GM19328 (cell line): ENCODE measurements around the gene NCK1.
"Not testable (repeated sequence)": the region's sequence is repeated elsewhere in the genome, so short reads cannot be mapped to it uniquely, and the experiment has no call there.

Experiments
- ATAC-seq: cut with Tn5 transposase; IDR thresholded peaks from one replicate; pipeline ENCODE4 v1.9.1; 2021; ENCODE audit warnings: mild to moderate bottlenecking, moderate library complexity; ENCODE audit not compliant: unreplicated experiment

The NCK1 gene

GRCh38 chr3:136943436-136943835 is 81.4 kb downstream of the NCK1 start:
- no peak for ATAC-seq

GRCh38 chr3:136946978-136947377 is 85.0 kb downstream of the NCK1 start:
- no peak for ATAC-seq

- no peak for ATAC-seq
These were observed 85.5 kb downstream of the NCK1 start for GRCh38 chr3:136947477-136947876.

- no peak for ATAC-seq
These were observed 87.1 kb downstream of the NCK1 start for GRCh38 chr3:136949146-136949545.

- no peak for ATAC-seq
These were observed 87.7 kb downstream of the NCK1 start for GRCh38 chr3:136949708-136950107.

GRCh38 chr3:136950623-136951022 is 88.6 kb downstream of the NCK1 start:
- no peak for ATAC-seq

- ATAC-seq, result no peak
These were observed 90.3 kb downstream of the NCK1 start for GRCh38 chr3:136952292-136952691.

GRCh38 chr3:136954251-136954650 is 92.2 kb downstream of the NCK1 start:
- no peak for ATAC-seq

- ATAC-seq, result no peak
These were observed 93.2 kb downstream of the NCK1 start for GRCh38 chr3:136954980-136955780.

GRCh38 chr3:136955813-136956212 is 93.8 kb downstream of the NCK1 start:
- ATAC-seq, result no peak

- no peak for ATAC-seq
These were observed 95.0 kb downstream of the NCK1 start for GRCh38 chr3:136956971-136957370.

- no peak for ATAC-seq
These were observed 95.8 kb downstream of the NCK1 start, which contains the start of gene IL20RB for GRCh38 chr3:136957751-136958288. TSS of gene IL20RB (plus strand) at chr3:136957983. CDS start at chr3:136958114, 131 bp downstream.

- no peak for ATAC-seq
These were observed 96.9 kb downstream of the NCK1 start for GRCh38 chr3:136958939-136959338.

GRCh38 chr3:136959599-136959998 is 97.6 kb downstream of the NCK1 start:
- no peak for ATAC-seq

GRCh38 chr3:136960838-136961836 is 99.1 kb downstream of the NCK1 start:
- no peak for ATAC-seq

GRCh38 chr3:136962927-136963326 is 100.9 kb downstream of the NCK1 start:
- ATAC-seq, result no peak

GRCh38 chr3:136969539-136969938 is 107.5 kb downstream of the NCK1 start:
- not testable (repeated sequence) for ATAC-seq

GRCh38 chr3:136973352-136973751 is 111.3 kb downstream of the NCK1 start:
- ATAC-seq, result no peak

- ATAC-seq, result no peak
These were observed 112.7 kb downstream of the NCK1 start for GRCh38 chr3:136974670-136975069.

GRCh38 chr3:136979204-136979603 is 117.2 kb downstream of the NCK1 start:
- no peak for ATAC-seq

- no peak for ATAC-seq
These were observed 117.7 kb downstream of the NCK1 start for GRCh38 chr3:136979684-136980083.
